Measurements from ENCODE around the gene CPNE8.

Gene CPNE8

GRCh38 chr12:38892976-38893375 is 12.4 kb downstream of the CPNE8 start:
- H3K4me3 ChIP-seq (ENCODE audit: low read depth, low read length) = no peak overlapping the region
- no peak for TF ChIP-seq CTCF (IDR thresholded peaks at IDR 0.05; ENCODE audit: low read depth, low read length)

- no peak overlapping the region for H3K4me3 ChIP-seq (ENCODE audit: low read depth, low read length)
- no peak for TF ChIP-seq CTCF (IDR thresholded peaks at IDR 0.05; ENCODE audit: low read depth, low read length)
These were observed 13.2 kb downstream of the CPNE8 start for GRCh38 chr12:38892087-38892786.

- no peak overlapping the region for H3K4me3 ChIP-seq (ENCODE audit: low read depth, low read length)
- no peak for TF ChIP-seq CTCF (IDR thresholded peaks at IDR 0.05; ENCODE audit: low read depth, low read length)
These were observed 15.1 kb downstream of the CPNE8 start for GRCh38 chr12:38890102-38890855.

GRCh38 chr12:38889297-38889815 is 16.0 kb downstream of the CPNE8 start:
- TF ChIP-seq CTCF (IDR thresholded peaks at IDR 0.05; ENCODE audit: low read depth, low read length) = no peak
- no peak overlapping the region for H3K4me3 ChIP-seq (ENCODE audit: low read depth, low read length)

GRCh38 chr12:38887770-38888169 is 17.6 kb downstream of the CPNE8 start:
- TF ChIP-seq CTCF (IDR thresholded peaks at IDR 0.05; ENCODE audit: low read depth, low read length) = no peak
- H3K4me3 ChIP-seq (ENCODE audit: low read depth, low read length) = no peak overlapping the region

GRCh38 chr12:38886931-38887330 is 18.5 kb downstream of the CPNE8 start:
- no peak overlapping the region for H3K4me3 ChIP-seq (ENCODE audit: low read depth, low read length)
- no peak for TF ChIP-seq CTCF (IDR thresholded peaks at IDR 0.05; ENCODE audit: low read depth, low read length)

GRCh38 chr12:38886064-38886463 is 19.3 kb downstream of the CPNE8 start:
- TF ChIP-seq CTCF (IDR thresholded peaks at IDR 0.05; ENCODE audit: low read depth, low read length) = no peak
- H3K4me3 ChIP-seq (ENCODE audit: low read depth, low read length) = no peak overlapping the region
